Measurements from ENCODE around the gene TCEAL2. TPM values are rescaled to one million over a fixed set of nuclear protein-coding genes. Genes with fewer than 3 reads are reported as not detected.

The TCEAL2 gene
- total RNA-seq, 3 donors from 2014 or later, result 0.26 to 17.8 (median 1.2) TPM

DNA sequence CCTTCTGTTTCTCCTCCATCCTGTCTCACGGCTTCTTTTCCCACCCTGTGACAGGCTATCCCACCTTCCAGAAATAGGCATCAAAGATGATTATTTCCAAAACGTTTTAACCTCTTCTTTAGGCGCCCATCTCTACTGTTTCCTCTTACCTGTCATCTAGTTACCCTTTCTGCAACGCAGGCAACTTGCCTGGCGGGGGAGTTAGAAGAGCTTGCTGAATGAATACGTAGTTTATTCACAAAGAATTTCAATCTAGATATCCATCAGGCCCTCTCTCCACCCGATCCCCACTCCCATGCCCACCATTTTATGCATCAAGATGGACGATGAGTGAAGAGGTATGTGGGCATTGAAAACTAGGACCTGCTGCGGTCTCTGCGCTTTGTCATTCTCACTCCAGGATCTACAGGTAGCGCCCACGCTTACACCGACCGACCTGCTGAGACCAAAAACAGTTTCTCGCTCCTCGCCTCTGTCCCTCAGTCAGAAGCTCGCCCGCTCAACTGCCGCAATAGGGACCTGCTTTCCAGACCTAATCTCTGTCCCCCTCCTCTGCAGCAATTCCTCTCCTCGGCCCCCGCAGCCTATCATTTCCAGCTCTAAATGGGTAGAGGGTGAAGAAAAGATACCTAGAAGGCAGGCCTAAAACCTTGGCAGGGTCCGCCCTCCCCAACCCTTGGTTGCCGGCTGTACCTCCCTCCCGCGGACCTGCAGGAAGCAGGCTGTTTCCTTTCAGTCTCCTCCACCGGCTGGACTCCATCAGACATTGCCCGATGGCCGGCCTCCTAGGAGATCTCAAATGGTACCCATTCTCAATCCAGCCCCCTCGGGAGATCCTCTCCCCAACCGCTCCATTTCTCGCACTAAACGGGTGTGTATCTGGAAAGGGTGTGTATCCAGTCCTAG, 29.7 kb downstream of the TCEAL2 start:
- TF ChIP-seq CTCF (IDR thresholded peaks at IDR 0.05), result no peak
- Histone ChIP-seq H3K4me1 (ENCODE audit: low read depth) (peaks cover 2% of the 10 kb centered on the region), H3K4me3 (no peak overlapping the region), H3K36me3 (ENCODE audit: low read depth) (no peaks in the 10 kb centered on the region), H3K9me3 (no peaks in the 10 kb centered on the region)
- intact Hi-C loops (cut with DNase I, micrococcal nuclease), result no loop called here
- peak in 2 of 3 donors; percentile 12 to 48 for DNase-seq
- peak; percentile 57 for ATAC-seq

GRCh38 chrX:102155806-102156179, 30.3 kb downstream of the TCEAL2 start, which contains the start of gene BEX5:
Gene BEX5, minus strand, starts transcription at chrX:102155977. Its CDS starts 1,712 bp downstream, at chrX:102154265.
- DNase-seq (peak; percentile 61 to 73 (median 64)), ATAC-seq (peak; percentile 98)
- Histone ChIP-seq H3K4me3 (no peak within 1 kb of the TSS), H3K9me3 (no peaks in the 10 kb centered on the region), H3K4me1 (ENCODE audit: low read depth) (peaks cover 2% of the 10 kb centered on the region), H3K36me3 (ENCODE audit: low read depth) (no peaks in the 10 kb centered on the region)
- intact Hi-C loops (cut with DNase I, micrococcal nuclease), result no loop called here
- TF ChIP-seq CTCF (IDR thresholded peaks at IDR 0.05), result no peak

Other genes with a start within 250 kb of the TCEAL2 start
- 1 to 10 TPM; 2.6 to 5.0 (median 3.6) TPM for gene ZMAT1, start 193.7 kb upstream of the TCEAL2 start, total RNA-seq
- under 1 TPM in 1 of 3 donors, not detected in 2; 0.82 TPM for gene TCEAL6, start 16.8 kb downstream of the TCEAL2 start, total RNA-seq
- gene BEX5, start 30.3 kb downstream of the TCEAL2 start, total RNA-seq, result 1 to 10 TPM in 2 of 3 donors, under 1 TPM in 1; 0.96 to 2.9 (median 2.1) TPM
- gene TCP11X1, start 89.6 kb downstream of the TCEAL2 start, total RNA-seq, result not detected
- not detected for gene NXF2, start 121.5 kb downstream of the TCEAL2 start, total RNA-seq

Data from mucosa of descending colon (tissue), 3 donors.